Measurements from ENCODE around the gene CAMTA1. TPM values are rescaled to one million over a fixed set of nuclear protein-coding genes. Genes with fewer than 3 reads are reported as not detected.

Gene CAMTA1
- total and polyA plus RNA-seq, 4 donors: 18.0 to 93.5 (median 35.8) TPM

GRCh38 chr1:7437036-7437435, 651.8 kb downstream of the CAMTA1 start:
- Histone ChIP-seq H3K27me3 (ENCODE audit: control insufficient read depth in 4 of 4, insufficient read depth in 4 of 4, low read length in 3 of 4) (no peaks in the 10 kb centered on the region), H3K4me1 (ENCODE audit: control insufficient read depth in 4 of 4, insufficient read depth in 4 of 4, low read length in 3 of 4) (no peaks in the 10 kb centered on the region), H3K9me3 (ENCODE audit: control insufficient read depth in 4 of 4, low read length in 3 of 4) (peaks cover 0 to 3% (median 1%) of the 10 kb centered on the region in 4 donors), H3K4me3 (ENCODE audit: low read depth in 1 of 3, low read length in 3 of 3) (no peak overlapping the region), H3K36me3 (ENCODE audit: control insufficient read depth in 4 of 4, insufficient read depth in 3 of 4, low read depth in 1 of 4, low read length in 3 of 4) (no peaks in the 10 kb centered on the region), H3K9ac (ENCODE audit: low read depth in 1 of 2, low read length in 2 of 2) (no peak overlapping the region), H3K27ac (ENCODE audit: low read depth in 1 of 2, low read length in 2 of 2) (no peak overlapping the region)
- 80% methylated on average over 9 of the region's 9 CpGs for WGBS
- no peak for TF ChIP-seq YY1 (IDR thresholded peaks at IDR 0.05)
- TF ChIP-seq SP1 (IDR thresholded peaks at IDR 0.05): no peak
- DNase-seq (ENCODE audit: low spot score): no peak

- DNase-seq (ENCODE audit: low spot score): no peak
- Histone ChIP-seq H3K9ac (ENCODE audit: low read depth in 1 of 2, low read length in 2 of 2) (no peak overlapping the region), H3K4me1 (ENCODE audit: control insufficient read depth in 4 of 4, insufficient read depth in 4 of 4, low read length in 3 of 4) (no peaks in the 10 kb centered on the region), H3K27ac (ENCODE audit: low read depth in 1 of 2, low read length in 2 of 2) (no peak overlapping the region), H3K9me3 (ENCODE audit: control insufficient read depth in 4 of 4, low read length in 3 of 4) (peaks cover 0 to 3% (median 1%) of the 10 kb centered on the region in 4 donors), H3K4me3 (ENCODE audit: low read depth in 1 of 3, low read length in 3 of 3) (no peak overlapping the region), H3K27me3 (ENCODE audit: control insufficient read depth in 4 of 4, insufficient read depth in 4 of 4, low read length in 3 of 4) (no peaks in the 10 kb centered on the region), H3K36me3 (ENCODE audit: control insufficient read depth in 4 of 4, insufficient read depth in 3 of 4, low read depth in 1 of 4, low read length in 3 of 4) (no peaks in the 10 kb centered on the region)
- WGBS: 94% methylated on average over 21 of the region's 21 CpGs
- TF ChIP-seq HNF4A (conservative IDR thresholded peaks at IDR 0.05) (no peak), EGR1 (IDR thresholded peaks at IDR 0.05; ENCODE audit: low read depth in 2 of 2) (no peak), FOXA1 (IDR thresholded peaks at IDR 0.05) (no peak), CTCF (IDR thresholded peaks at IDR 0.05; ENCODE audit: low read depth, low read length, missing input control) (no peak), RXRA (IDR thresholded peaks at IDR 0.05) (no peak), RAD21 (IDR thresholded peaks at IDR 0.05) (no peak), FOXA2 (IDR thresholded peaks at IDR 0.05) (no peak), ZBTB33 (IDR thresholded peaks at IDR 0.05) (no peak)
Measured at GRCh38 chr1:7437608-7438395, 652.5 kb downstream of the CAMTA1 start.

GRCh38 chr1:7438396-7438785, 653.1 kb downstream of the CAMTA1 start:
- Histone ChIP-seq H3K4me1 (ENCODE audit: control insufficient read depth in 4 of 4, insufficient read depth in 4 of 4, low read length in 3 of 4) (no peaks in the 10 kb centered on the region), H3K27ac (ENCODE audit: low read depth in 1 of 2, low read length in 2 of 2) (no peak overlapping the region), H3K4me3 (ENCODE audit: low read depth in 1 of 3, low read length in 3 of 3) (no peak overlapping the region), H3K27me3 (ENCODE audit: control insufficient read depth in 4 of 4, insufficient read depth in 4 of 4, low read length in 3 of 4) (no peaks in the 10 kb centered on the region), H3K36me3 (ENCODE audit: control insufficient read depth in 4 of 4, insufficient read depth in 3 of 4, low read depth in 1 of 4, low read length in 3 of 4) (no peaks in the 10 kb centered on the region), H3K9ac (ENCODE audit: low read depth in 1 of 2, low read length in 2 of 2) (no peak overlapping the region), H3K9me3 (ENCODE audit: control insufficient read depth in 4 of 4, low read length in 3 of 4) (peaks cover 0 to 3% (median 1%) of the 10 kb centered on the region in 4 donors)
- TF ChIP-seq RXRA (IDR thresholded peaks at IDR 0.05) (no peak), ATF3 (IDR thresholded peaks at IDR 0.05) (no peak), GABPA (IDR thresholded peaks at IDR 0.05 in 1 of 2, conservative IDR thresholded peaks at IDR 0.05 in 1 of 2) (no peak), JUND (IDR thresholded peaks at IDR 0.05) (no peak), ZBTB33 (IDR thresholded peaks at IDR 0.05) (no peak), FOXA2 (IDR thresholded peaks at IDR 0.05) (no peak)
- DNase-seq (ENCODE audit: low spot score): no peak
- 84% methylated on average over 7 of the region's 7 CpGs for WGBS

All from liver (tissue), 9 donors.